ENCODE results near the gene MYEF2. TPM values are rescaled to one million over a fixed set of nuclear protein-coding genes. Genes with fewer than 3 reads are reported as not detected.
A peak's percentile ranks its signal among the peaks of the same experiment; 100 is the strongest.

Gene MYEF2
- total RNA-seq, 4 donors from 2014 or later = 0.62 to 4.4 (median 0.92) TPM; not detected in 1

DNA sequence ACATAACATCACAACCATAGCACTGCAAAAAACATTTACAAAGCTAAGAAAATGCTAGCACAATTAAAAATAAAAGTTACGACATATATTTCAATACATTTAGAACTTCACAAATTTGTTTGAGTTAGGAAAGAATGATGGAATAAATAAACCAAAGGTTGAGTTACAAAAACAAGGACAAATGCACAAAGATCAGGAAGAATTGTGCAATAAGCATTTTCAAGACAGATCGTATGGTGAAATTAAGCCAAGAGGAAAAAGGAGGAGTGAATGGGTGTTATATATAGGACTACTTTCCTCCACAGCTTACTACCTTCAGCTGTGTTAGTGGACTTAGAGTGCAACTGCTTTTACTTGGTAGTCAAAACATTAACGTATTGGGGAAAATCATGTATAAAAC, 7.4 kb upstream of the MYEF2 start:
- intact Hi-C loops (cut with DNase I) = no loop called here
- no peak overlapping the region for H3K27ac ChIP-seq
- H3K9me3 ChIP-seq = no peaks in the 10 kb centered on the region
- TF ChIP-seq, protein P1, sequence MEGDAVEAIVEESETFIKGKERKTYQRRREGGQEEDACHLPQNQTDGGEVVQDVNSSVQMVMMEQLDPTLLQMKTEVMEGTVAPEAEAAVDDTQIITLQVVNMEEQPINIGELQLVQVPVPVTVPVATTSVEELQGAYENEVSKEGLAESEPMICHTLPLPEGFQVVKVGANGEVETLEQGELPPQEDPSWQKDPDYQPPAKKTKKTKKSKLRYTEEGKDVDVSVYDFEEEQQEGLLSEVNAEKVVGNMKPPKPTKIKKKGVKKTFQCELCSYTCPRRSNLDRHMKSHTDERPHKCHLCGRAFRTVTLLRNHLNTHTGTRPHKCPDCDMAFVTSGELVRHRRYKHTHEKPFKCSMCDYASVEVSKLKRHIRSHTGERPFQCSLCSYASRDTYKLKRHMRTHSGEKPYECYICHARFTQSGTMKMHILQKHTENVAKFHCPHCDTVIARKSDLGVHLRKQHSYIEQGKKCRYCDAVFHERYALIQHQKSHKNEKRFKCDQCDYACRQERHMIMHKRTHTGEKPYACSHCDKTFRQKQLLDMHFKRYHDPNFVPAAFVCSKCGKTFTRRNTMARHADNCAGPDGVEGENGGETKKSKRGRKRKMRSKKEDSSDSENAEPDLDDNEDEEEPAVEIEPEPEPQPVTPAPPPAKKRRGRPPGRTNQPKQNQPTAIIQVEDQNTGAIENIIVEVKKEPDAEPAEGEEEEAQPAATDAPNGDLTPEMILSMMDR (IDR thresholded peaks at IDR 0.05) = no peak
- TF ChIP-seq POLR2A (IDR thresholded peaks at IDR 0.05) = no peak
- no peaks in the 10 kb centered on the region for H3K36me3 ChIP-seq
- DNase-seq = no peak
- no peaks in the 10 kb centered on the region for H3K4me1 ChIP-seq
- H3K4me3 ChIP-seq = no peak overlapping the region
- WGBS, 2 donors = 71 to 79% methylated on average over 3 of the region's 3 CpGs
- H3K27me3 ChIP-seq = peaks cover 0 to 11% (median 0%) of the 10 kb centered on the region in 4 donors

DNA sequence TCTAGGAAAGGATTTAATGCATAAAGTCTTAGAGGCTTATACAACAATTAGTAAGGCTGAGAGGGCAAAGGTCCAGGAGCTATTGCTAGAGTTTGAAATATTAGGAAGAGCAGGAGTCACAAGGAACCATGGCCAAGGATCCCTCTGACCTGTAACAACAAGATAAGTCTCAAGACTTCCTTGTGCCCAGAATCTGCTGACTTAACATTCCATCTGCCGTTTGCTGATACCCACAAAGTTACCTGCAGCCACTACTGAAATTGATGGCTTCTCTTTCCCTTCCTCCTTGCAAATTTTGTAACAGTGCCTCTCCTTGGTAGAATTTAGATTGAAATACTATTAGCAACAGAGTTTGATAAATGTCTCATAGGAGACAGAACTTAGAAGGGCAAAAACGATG, 4.7 kb upstream of the MYEF2 start:
- no peak for DNase-seq
- WGBS, 2 donors = 54 to 56% methylated on average over 2 of the region's 2 CpGs
- Histone ChIP-seq H3K27me3 (peaks cover 0 to 30% (median 0%) of the 10 kb centered on the region in 4 donors), H3K9me3 (no peaks in the 10 kb centered on the region), H3K4me1 (peaks cover 0 to 8% (median 0%) of the 10 kb centered on the region in 3 donors), H3K4me3 (no peak overlapping the region), H3K27ac (no peak overlapping the region), H3K36me3 (no peaks in the 10 kb centered on the region)
- intact Hi-C loops (cut with DNase I) = no loop called here
- TF ChIP-seq, protein P1 (IDR thresholded peaks at IDR 0.05) = no peak
- no peak for TF ChIP-seq POLR2A (IDR thresholded peaks at IDR 0.05)

DNA sequence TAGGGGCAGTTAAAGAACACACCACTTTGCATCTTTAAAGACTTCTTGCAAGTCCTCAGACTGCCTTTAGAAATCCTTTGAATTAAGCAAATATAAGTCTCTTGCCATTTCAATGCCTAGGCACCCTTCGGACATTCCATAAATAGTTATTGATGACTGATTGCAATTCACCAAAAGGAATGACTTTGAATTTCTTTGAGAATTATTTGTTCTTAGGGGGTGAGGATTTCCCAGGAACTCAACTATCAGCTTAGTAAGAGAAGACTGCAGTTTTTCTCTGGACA, 495 bp upstream of the MYEF2 start:
- 69 to 71% methylated on average over 1 of the region's 1 CpG for WGBS, 2 donors

DNA sequence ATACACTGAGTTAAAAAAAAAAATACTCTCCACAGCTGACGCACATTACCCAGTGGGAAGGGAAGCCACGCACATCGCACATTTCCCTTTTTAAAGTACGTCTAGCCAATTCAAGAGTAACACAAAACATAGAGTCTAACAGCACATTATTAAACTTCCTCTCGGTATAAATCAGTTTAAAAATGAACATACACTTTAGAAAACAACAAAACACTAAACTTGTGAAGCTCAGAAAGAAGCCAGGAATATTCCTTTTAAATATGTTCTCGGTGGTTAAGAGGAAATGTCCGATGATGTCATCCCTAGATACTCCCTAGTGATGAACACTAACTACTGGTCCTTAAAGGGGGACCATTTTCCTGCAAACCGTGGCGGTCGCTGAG, 721 bp downstream of the MYEF2 start:
- H3K9me3 ChIP-seq = no peaks in the 10 kb centered on the region
- DNase-seq = no peak
- peaks cover 0 to 16% (median 0%) of the 10 kb centered on the region in 3 donors for H3K4me1 ChIP-seq
- H3K36me3 ChIP-seq = no peaks in the 10 kb centered on the region
- TF ChIP-seq POLR2A (IDR thresholded peaks at IDR 0.05) = no peak
- TF ChIP-seq, protein P1 (IDR thresholded peaks at IDR 0.05) = no peak
- WGBS, 2 donors = 9 to 18% methylated on average over 10 of the region's 10 CpGs
- H3K4me3 ChIP-seq = peak overlapping the region; percentile 25 to 80 (median 46)
- intact Hi-C loops (cut with DNase I) = no loop called here
- H3K27ac ChIP-seq = peak overlapping the region; percentile 26 to 83 (median 57)
- peaks cover 0 to 37% (median 0%) of the 10 kb centered on the region in 4 donors for H3K27me3 ChIP-seq

More for the DNA sequence above, 495 bp upstream of the MYEF2 start:
- Histone ChIP-seq H3K9me3 (no peaks in the 10 kb centered on the region), H3K4me1 (peaks cover 0 to 16% (median 0%) of the 10 kb centered on the region in 3 donors), H3K27ac (no peak overlapping the region), H3K36me3 (no peaks in the 10 kb centered on the region), H3K27me3 (peaks cover 0 to 37% (median 0%) of the 10 kb centered on the region in 4 donors), H3K4me3 (peak overlapping the region in 3 of 4 donors; percentile 36 to 80 (median 56))
- no peak for TF ChIP-seq POLR2A (IDR thresholded peaks at IDR 0.05)
- TF ChIP-seq, protein P1 (IDR thresholded peaks at IDR 0.05) = no peak
- DNase-seq = no peak
- intact Hi-C loops (cut with DNase I) = no loop called here

DNA sequence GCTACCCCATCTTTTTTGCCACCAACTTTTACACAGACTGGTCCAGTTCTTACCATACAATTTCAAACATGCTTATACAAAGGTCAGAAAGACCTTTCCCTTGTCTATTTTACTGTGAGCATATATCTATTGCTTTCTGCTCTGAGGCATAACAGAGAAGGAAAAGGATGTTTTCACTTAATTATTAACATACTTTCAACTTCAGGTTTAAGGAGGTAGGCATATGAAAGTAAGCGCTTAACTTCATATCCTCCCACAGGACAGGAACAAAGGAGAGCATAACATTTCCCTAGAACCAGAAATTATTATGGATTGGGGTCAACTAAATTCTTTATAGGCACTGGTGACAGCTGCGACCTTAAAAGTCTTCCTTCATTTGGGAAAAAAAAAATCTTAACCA, 1.1 kb downstream of the MYEF2 start:
- Histone ChIP-seq H3K4me3 (peak overlapping the region in 3 of 4 donors; percentile 36 to 80 (median 56)), H3K27ac (no peak overlapping the region), H3K9me3 (no peaks in the 10 kb centered on the region), H3K4me1 (peaks cover 0 to 16% (median 0%) of the 10 kb centered on the region in 3 donors), H3K27me3 (peaks cover 0 to 37% (median 0%) of the 10 kb centered on the region in 4 donors), H3K36me3 (no peaks in the 10 kb centered on the region)
- intact Hi-C loops (cut with DNase I) = no loop called here
- TF ChIP-seq, protein P1 (IDR thresholded peaks at IDR 0.05) = no peak
- whole genome bisulfite sequencing, 2 donors = 83 to 85% methylated on average over 2 of the region's 2 CpGs
- no peak for DNase-seq

All from esophagus squamous epithelium (tissue), 5 donors.